ENCODE results near the gene EPC1.
"Not testable (repeated sequence)": the region's sequence is repeated elsewhere in the genome, so short reads cannot be mapped to it uniquely, and the experiment has no call there.

Gene EPC1

GRCh38 chr10:32295027-32295426 lies 51.9 kb downstream of the EPC1 start:
- in situ Hi-C loops (cut with HindIII; ENCODE audit: low sequenced_read_pairs) = no loop called here

- in situ Hi-C loops (cut with HindIII; ENCODE audit: low sequenced_read_pairs) = no loop called here
Measured at GRCh38 chr10:32293581-32293980, 53.4 kb downstream of the EPC1 start.

GRCh38 chr10:32279795-32280194 lies 67.2 kb downstream of the EPC1 start:
- in situ Hi-C loops (cut with HindIII; ENCODE audit: low sequenced_read_pairs) = no loop called here

GRCh38 chr10:32273336-32273735 lies 73.6 kb downstream of the EPC1 start:
- in situ Hi-C loops (cut with HindIII; ENCODE audit: low sequenced_read_pairs) = no loop called here

- in situ Hi-C loops (cut with HindIII; ENCODE audit: low sequenced_read_pairs) = no loop called here
Measured at GRCh38 chr10:32271617-32272016, 75.3 kb downstream of the EPC1 start.

- in situ Hi-C loops (cut with HindIII; ENCODE audit: low sequenced_read_pairs) = no loop called here
Measured at GRCh38 chr10:32269343-32270100, 77.4 kb downstream of the EPC1 start.

- in situ Hi-C loops (cut with HindIII; ENCODE audit: low sequenced_read_pairs) = no loop called here
Measured at GRCh38 chr10:32268788-32269187, 78.2 kb downstream of the EPC1 start.

- in situ Hi-C loops (cut with HindIII; ENCODE audit: low sequenced_read_pairs) = no loop called here
Measured at GRCh38 chr10:32266979-32267378, 80.0 kb downstream of the EPC1 start.

- in situ Hi-C loops (cut with HindIII; ENCODE audit: low sequenced_read_pairs) = no loop called here
Measured at GRCh38 chr10:32266566-32266965, 80.4 kb downstream of the EPC1 start.

- in situ Hi-C loops (cut with HindIII; ENCODE audit: low sequenced_read_pairs) = no loop called here
Measured at GRCh38 chr10:32265756-32266155, 81.2 kb downstream of the EPC1 start.

GRCh38 chr10:32263300-32263699 lies 83.7 kb downstream of the EPC1 start:
- in situ Hi-C loops (cut with HindIII; ENCODE audit: low sequenced_read_pairs) = no loop called here

- in situ Hi-C loops (cut with HindIII; ENCODE audit: low sequenced_read_pairs) = no loop called here
Measured at GRCh38 chr10:32259551-32259950, 87.4 kb downstream of the EPC1 start.

GRCh38 chr10:32256613-32257437 lies 90.1 kb downstream of the EPC1 start:
- in situ Hi-C loops (cut with HindIII; ENCODE audit: low sequenced_read_pairs) = no loop called here

- in situ Hi-C loops (cut with HindIII; ENCODE audit: low sequenced_read_pairs) = no loop called here
Measured at GRCh38 chr10:32253821-32254220, 93.1 kb downstream of the EPC1 start.

- in situ Hi-C loops (cut with HindIII; ENCODE audit: low sequenced_read_pairs) = no loop called here
Measured at GRCh38 chr10:32253276-32253675, 93.7 kb downstream of the EPC1 start.

- in situ Hi-C loops (cut with HindIII; ENCODE audit: low sequenced_read_pairs) = not testable (repeated sequence)
Measured at GRCh38 chr10:32250489-32250888, 96.5 kb downstream of the EPC1 start.

GRCh38 chr10:32246685-32247084 lies 100.3 kb downstream of the EPC1 start:
- in situ Hi-C loops (cut with HindIII; ENCODE audit: low sequenced_read_pairs) = no loop called here

- in situ Hi-C loops (cut with HindIII; ENCODE audit: low sequenced_read_pairs) = no loop called here
Measured at GRCh38 chr10:32245760-32246159, 101.2 kb downstream of the EPC1 start.

GRCh38 chr10:32244421-32245207 lies 102.3 kb downstream of the EPC1 start:
- in situ Hi-C loops (cut with HindIII; ENCODE audit: low sequenced_read_pairs) = no loop called here

- in situ Hi-C loops (cut with HindIII; ENCODE audit: low sequenced_read_pairs) = no loop called here
Measured at GRCh38 chr10:32244011-32244410, 102.9 kb downstream of the EPC1 start.

GRCh38 chr10:32241946-32242345 lies 105.0 kb downstream of the EPC1 start:
- in situ Hi-C loops (cut with HindIII; ENCODE audit: low sequenced_read_pairs) = no loop called here
